Brain microvascular endothelial cell (primary cell): ENCODE measurements around the gene CEMIP2.

ENCODE experiments used
- DNase-seq: peaks from one replicate; pipeline ENCODE4 v3.0.0-alpha.2; 2020
- H3K27ac ChIP-seq: fragments of 250-450 bp; sonication (Bioruptor Pico); 2 replicates; pipeline ENCODE4 v1.5.1; 2020; ENCODE audit warnings: mild to moderate bottlenecking, moderate library complexity
- H3K27me3 ChIP-seq: fragments of 250-450 bp; sonication (Bioruptor Pico); replicated peaks from 2 replicates; pipeline ENCODE4 v1.5.1; 2020; ENCODE audit warnings: mild to moderate bottlenecking
- H3K36me3 ChIP-seq: fragments of 250-450 bp; sonication (Bioruptor Pico); replicated peaks from 2 replicates; pipeline ENCODE4 v1.5.1; 2020; ENCODE audit warnings: mild to moderate bottlenecking
- H3K4me3 ChIP-seq: 2 replicates; pipeline ENCODE4 v1.5.1; 2011; ENCODE audit warnings: low read depth, mild to moderate bottlenecking, control low read depth, low read length, moderate library complexity
- in situ Hi-C: cut with HindIII; loops from 2 replicates; pipeline ENCODE4 v1.10.0; 2017; ENCODE audit warnings: low sequenced_read_pairs, low pct_ligation_motif_present
- TF ChIP-seq, protein P1 (sequence below): IDR thresholded peaks from 2 replicates; pipeline ENCODE4 v1.5.1; 2011; ENCODE audit warnings: low read depth, mild to moderate bottlenecking, moderate library complexity, low read length, control low read depth, inconsistent platforms; ENCODE audit errors: missing control alignments

The CEMIP2 gene

DNA sequence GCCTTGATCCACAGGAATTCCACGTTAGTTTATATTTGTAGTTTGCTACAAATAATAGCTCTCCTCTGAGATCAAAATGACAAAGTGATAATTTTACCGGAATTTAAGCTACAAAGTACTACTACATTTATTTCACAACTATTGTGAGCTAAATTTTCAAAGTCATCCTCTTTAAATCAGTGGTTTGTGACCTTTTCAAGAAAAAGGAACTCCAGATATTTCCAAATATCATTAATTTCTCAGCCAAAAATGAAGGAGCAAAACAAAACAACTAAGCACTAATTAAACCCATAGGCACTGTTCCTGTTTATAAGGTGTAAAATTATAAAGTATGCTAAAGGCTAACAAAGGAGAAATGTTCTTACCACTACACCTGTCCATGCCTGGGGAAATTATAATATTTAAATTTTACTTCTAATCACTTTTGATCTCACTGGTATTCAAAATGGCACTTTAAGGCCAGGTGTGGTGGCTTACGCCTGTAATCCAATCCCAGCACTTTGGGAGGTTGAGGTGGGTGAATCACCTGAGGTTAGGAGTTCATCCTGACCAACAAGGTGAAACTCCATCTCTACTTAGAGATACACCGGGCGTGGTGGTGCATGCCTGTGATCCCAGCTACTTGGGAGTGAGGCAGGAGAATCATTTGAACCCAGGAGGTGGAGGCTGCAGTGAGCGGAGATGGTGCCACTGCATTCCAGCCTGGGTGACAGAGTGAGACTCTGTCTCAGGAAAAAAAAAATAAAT is 77.5 kb downstream of the CEMIP2 start:
- H3K27me3 ChIP-seq, result no peaks in the 10 kb centered on the region
- TF ChIP-seq, protein P1, sequence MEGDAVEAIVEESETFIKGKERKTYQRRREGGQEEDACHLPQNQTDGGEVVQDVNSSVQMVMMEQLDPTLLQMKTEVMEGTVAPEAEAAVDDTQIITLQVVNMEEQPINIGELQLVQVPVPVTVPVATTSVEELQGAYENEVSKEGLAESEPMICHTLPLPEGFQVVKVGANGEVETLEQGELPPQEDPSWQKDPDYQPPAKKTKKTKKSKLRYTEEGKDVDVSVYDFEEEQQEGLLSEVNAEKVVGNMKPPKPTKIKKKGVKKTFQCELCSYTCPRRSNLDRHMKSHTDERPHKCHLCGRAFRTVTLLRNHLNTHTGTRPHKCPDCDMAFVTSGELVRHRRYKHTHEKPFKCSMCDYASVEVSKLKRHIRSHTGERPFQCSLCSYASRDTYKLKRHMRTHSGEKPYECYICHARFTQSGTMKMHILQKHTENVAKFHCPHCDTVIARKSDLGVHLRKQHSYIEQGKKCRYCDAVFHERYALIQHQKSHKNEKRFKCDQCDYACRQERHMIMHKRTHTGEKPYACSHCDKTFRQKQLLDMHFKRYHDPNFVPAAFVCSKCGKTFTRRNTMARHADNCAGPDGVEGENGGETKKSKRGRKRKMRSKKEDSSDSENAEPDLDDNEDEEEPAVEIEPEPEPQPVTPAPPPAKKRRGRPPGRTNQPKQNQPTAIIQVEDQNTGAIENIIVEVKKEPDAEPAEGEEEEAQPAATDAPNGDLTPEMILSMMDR, result no peak
- in situ Hi-C loops, result no loop called here
- no peak overlapping the region for H3K4me3 ChIP-seq
- DNase-seq, result no peak
- H3K27ac ChIP-seq, result no peak overlapping the region
- peaks cover 7% of the 10 kb centered on the region for H3K36me3 ChIP-seq

DNA sequence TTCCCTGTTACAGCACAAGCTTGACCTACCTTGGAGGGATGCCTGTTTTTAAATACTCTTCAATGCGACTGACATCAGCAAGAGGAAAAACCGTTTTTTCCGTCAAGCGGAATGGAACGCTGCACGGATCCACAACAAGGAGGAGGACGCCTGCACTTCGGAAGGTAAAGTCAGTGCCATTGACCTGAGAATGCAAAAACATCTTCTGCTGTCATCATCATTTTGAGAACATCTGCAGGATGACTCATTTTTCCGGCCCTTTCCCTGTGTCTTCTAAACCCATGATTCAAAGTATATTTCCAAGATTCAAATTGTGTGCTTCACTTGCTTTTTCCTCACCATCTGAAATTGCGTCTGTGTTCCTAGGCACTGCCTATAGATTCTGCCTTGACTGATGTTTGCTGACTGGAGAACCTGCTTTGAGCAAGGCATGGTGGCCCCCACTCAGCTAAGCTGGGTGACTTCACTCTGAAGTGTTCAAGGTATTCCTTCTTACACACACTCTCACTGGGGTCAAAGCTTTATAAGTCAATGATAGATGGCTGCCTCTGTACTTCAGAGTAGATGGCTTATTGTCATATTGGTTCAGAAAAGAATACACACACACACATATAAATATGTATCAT is 78.1 kb downstream of the CEMIP2 start:
- Histone ChIP-seq H3K27ac (no peak overlapping the region), H3K27me3 (no peaks in the 10 kb centered on the region), H3K36me3 (peaks cover 7% of the 10 kb centered on the region), H3K4me3 (no peak overlapping the region)
- DNase-seq, result peak; percentile 20
- TF ChIP-seq, protein P1, result no peak
- in situ Hi-C loops, result no loop called here

DNA sequence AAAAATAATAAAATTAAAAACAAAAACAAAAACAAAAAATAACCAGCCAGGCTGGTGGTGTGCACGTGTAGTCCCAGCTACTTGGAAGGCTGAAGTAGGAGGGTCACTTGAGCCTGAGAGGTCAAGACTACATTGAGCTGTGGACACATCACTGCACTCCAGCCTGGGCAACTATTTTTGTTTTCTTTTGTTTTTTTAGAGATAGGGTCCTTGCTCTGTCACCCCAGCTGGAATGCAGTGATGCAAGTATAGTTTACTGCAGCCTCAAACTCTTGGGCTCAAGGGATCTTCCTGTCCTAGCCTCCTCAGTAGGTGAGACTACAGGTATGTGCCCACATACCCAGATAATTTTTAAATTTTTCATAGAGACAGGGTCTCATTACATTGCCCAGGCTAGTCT is 80.6 kb downstream of the CEMIP2 start:
- TF ChIP-seq, protein P1, result no peak
- Histone ChIP-seq H3K27ac (no peak overlapping the region), H3K4me3 (no peak overlapping the region), H3K36me3 (peaks cover 5% of the 10 kb centered on the region), H3K27me3 (no peaks in the 10 kb centered on the region)
- DNase-seq, result no peak
- in situ Hi-C loops, result no loop called here

DNA sequence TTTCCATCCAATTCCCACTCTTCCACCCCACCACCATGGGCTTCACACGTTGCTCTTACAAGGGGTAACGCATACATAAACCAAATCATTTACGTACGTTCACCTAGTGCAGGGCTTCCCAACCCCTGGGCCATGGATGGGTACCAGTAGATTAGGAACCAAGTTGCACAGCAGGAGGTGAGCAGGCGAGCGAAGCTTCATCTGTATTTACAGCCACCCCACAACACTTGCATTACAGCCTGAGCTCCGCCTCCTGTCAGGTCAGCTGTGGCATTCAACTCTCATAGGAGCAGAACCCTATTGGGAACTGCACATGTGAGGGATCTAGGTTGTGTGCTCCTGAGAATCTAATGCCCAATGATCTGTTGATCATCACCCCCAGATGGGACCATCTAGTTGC is 82.3 kb downstream of the CEMIP2 start:
- in situ Hi-C loops, result no loop called here
- TF ChIP-seq, protein P1, result no peak
- no peak overlapping the region for H3K4me3 ChIP-seq
- no peak overlapping the region for H3K27ac ChIP-seq
- H3K27me3 ChIP-seq, result no peaks in the 10 kb centered on the region
- peaks cover 5% of the 10 kb centered on the region for H3K36me3 ChIP-seq
- DNase-seq, result no peak

DNA sequence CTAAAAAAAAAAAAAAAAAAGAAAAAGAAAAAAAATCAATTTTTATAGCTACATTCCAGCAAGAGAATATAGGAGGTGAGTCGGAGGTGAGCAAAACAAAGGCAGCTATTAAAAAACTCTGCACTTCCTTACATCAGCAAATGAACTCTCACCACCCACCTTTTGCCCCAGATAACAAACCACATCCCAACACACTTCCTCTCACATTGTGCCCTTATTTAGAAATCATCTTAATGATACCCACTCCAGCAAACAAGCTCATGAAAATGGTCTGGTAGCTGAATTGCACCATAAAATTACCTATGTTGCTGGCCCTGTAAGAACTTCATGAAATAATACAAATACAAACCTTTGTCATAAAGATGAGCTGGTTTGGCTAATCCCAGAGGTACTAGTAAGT is 82.9 kb downstream of the CEMIP2 start:
- TF ChIP-seq, protein P1, result no peak
- Histone ChIP-seq H3K36me3 (peaks cover 5% of the 10 kb centered on the region), H3K27ac (no peak overlapping the region), H3K27me3 (no peaks in the 10 kb centered on the region), H3K4me3 (no peak overlapping the region)
- in situ Hi-C loops, result no loop called here
- no peak for DNase-seq
